ENCODE data around the gene NT5DC3.

The NT5DC3 gene

DNA sequence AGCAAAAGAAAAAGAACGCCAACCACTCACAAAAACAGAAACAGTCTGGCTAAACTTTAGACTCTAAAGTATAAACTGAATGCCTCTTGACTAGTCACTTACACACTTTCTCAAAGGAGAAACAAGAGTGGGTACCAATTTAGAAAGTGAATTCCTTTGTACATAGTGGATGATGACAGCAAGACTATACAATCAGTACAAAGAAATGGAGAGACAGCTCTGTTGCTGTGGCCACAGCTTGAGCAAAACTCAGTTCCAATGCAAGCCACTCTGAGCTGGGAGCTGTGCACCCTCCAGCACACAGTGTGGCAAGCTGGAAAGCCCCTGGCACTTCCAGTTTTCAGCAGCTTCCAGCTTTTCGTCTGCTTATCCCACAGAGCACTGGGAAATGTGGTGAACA, 21.7 kb downstream of the NT5DC3 start:
- no peak for ATAC-seq
- TF ChIP-seq, protein P1, sequence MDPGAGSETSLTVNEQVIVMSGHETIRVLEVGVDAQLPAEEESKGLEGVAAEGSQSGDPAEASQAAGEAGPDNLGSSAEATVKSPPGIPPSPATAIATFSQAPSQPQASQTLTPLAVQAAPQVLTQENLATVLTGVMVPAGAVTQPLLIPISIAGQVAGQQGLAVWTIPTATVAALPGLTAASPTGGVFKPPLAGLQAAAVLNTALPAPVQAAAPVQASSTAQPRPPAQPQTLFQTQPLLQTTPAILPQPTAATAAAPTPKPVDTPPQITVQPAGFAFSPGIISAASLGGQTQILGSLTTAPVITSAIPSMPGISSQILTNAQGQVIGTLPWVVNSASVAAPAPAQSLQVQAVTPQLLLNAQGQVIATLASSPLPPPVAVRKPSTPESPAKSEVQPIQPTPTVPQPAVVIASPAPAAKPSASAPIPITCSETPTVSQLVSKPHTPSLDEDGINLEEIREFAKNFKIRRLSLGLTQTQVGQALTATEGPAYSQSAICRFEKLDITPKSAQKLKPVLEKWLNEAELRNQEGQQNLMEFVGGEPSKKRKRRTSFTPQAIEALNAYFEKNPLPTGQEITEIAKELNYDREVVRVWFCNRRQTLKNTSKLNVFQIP (CRISPR knock-in tag; IDR thresholded peaks at IDR 0.05; ENCODE audit: borderline replicate concordance, low read depth), result no peak
- TF ChIP-seq CSRNP3 (CRISPR knock-in tag; IDR thresholded peaks at IDR 0.05) (no peak), ESRRG (CRISPR knock-in tag; IDR thresholded peaks at IDR 0.05) (no peak), BACH2 (CRISPR knock-in tag; IDR thresholded peaks at IDR 0.05; ENCODE audit: borderline replicate concordance) (no peak), ZC3H10 (CRISPR knock-in tag; IDR thresholded peaks at IDR 0.05) (no peak), TOX (CRISPR knock-in tag; IDR thresholded peaks at IDR 0.05; ENCODE audit: borderline replicate concordance) (no peak), GLIS3 (CRISPR knock-in tag; IDR thresholded peaks at IDR 0.05) (no peak), ZNF70 (CRISPR knock-in tag; IDR thresholded peaks at IDR 0.05) (no peak), CSDC2 (CRISPR knock-in tag; IDR thresholded peaks at IDR 0.05) (no peak), ISL1 (CRISPR knock-in tag; IDR thresholded peaks at IDR 0.05) (no peak), ZFP3 (CRISPR knock-in tag; IDR thresholded peaks at IDR 0.05) (no peak), OSR1 (CRISPR knock-in tag; IDR thresholded peaks at IDR 0.05) (no peak), PATZ1 (CRISPR knock-in tag; IDR thresholded peaks at IDR 0.05; ENCODE audit: borderline replicate concordance) (no peak), PPARA (CRISPR knock-in tag; IDR thresholded peaks at IDR 0.05; ENCODE audit: borderline replicate concordance) (no peak), ZFP30 (CRISPR knock-in tag; IDR thresholded peaks at IDR 0.05) (no peak), SNAI2 (CRISPR knock-in tag; IDR thresholded peaks at IDR 0.05) (no peak), ARNTL (CRISPR knock-in tag; IDR thresholded peaks at IDR 0.05; ENCODE audit: borderline replicate concordance, low read depth) (no peak)
- TF ChIP-seq, protein P2, sequence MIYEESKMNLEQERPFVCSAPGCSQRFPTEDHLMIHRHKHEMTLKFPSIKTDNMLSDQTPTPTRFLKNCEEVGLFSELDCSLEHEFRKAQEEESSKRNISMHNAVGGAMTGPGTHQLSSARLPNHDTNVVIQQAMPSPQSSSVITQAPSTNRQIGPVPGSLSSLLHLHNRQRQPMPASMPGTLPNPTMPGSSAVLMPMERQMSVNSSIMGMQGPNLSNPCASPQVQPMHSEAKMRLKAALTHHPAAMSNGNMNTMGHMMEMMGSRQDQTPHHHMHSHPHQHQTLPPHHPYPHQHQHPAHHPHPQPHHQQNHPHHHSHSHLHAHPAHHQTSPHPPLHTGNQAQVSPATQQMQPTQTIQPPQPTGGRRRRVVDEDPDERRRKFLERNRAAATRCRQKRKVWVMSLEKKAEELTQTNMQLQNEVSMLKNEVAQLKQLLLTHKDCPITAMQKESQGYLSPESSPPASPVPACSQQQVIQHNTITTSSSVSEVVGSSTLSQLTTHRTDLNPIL (CRISPR knock-in tag; IDR thresholded peaks at IDR 0.05; ENCODE audit: low read depth), result no peak
- TF ChIP-seq, protein P3, sequence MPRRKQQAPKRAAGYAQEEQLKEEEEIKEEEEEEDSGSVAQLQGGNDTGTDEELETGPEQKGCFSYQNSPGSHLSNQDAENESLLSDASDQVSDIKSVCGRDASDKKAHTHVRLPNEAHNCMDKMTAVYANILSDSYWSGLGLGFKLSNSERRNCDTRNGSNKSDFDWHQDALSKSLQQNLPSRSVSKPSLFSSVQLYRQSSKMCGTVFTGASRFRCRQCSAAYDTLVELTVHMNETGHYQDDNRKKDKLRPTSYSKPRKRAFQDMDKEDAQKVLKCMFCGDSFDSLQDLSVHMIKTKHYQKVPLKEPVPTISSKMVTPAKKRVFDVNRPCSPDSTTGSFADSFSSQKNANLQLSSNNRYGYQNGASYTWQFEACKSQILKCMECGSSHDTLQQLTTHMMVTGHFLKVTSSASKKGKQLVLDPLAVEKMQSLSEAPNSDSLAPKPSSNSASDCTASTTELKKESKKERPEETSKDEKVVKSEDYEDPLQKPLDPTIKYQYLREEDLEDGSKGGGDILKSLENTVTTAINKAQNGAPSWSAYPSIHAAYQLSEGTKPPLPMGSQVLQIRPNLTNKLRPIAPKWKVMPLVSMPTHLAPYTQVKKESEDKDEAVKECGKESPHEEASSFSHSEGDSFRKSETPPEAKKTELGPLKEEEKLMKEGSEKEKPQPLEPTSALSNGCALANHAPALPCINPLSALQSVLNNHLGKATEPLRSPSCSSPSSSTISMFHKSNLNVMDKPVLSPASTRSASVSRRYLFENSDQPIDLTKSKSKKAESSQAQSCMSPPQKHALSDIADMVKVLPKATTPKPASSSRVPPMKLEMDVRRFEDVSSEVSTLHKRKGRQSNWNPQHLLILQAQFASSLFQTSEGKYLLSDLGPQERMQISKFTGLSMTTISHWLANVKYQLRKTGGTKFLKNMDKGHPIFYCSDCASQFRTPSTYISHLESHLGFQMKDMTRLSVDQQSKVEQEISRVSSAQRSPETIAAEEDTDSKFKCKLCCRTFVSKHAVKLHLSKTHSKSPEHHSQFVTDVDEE (CRISPR knock-in tag; IDR thresholded peaks at IDR 0.05), result no peak

DNA sequence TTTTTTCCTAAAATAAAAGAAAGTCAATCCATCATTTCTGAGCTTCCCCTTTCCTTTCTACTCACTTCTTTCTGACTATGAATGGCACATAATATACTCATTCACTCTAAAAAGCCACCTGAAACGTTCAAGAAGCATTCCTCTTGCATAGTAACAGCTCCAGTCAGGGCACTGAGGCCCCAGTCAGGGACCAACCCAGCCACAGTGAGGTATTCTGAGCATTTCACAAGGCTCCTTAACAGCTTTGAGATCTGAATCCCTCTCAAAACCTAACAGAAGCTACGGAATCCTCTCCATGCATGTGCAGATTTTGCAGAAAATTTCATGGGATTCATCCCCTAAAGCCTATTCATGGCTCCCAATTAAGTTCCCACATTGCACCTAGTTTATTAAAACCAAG, 23.2 kb downstream of the NT5DC3 start:
- ATAC-seq, result no peak
- no peak for TF ChIP-seq ESRRG (CRISPR knock-in tag; IDR thresholded peaks at IDR 0.05)
- TF ChIP-seq ZNF8 (CRISPR knock-in tag; IDR thresholded peaks at IDR 0.05), result no peak
- TF ChIP-seq TOX (CRISPR knock-in tag; IDR thresholded peaks at IDR 0.05; ENCODE audit: borderline replicate concordance), result no peak
- TF ChIP-seq, protein P1 (CRISPR knock-in tag; IDR thresholded peaks at IDR 0.05; ENCODE audit: borderline replicate concordance, low read depth), result no peak
- no peak for TF ChIP-seq PPARA (CRISPR knock-in tag; IDR thresholded peaks at IDR 0.05; ENCODE audit: borderline replicate concordance)
- no peak for TF ChIP-seq GLIS3 (CRISPR knock-in tag; IDR thresholded peaks at IDR 0.05)
- no peak for TF ChIP-seq TCF4 (CRISPR knock-in tag; IDR thresholded peaks at IDR 0.05; ENCODE audit: borderline replicate concordance)
- no peak for TF ChIP-seq ZFP30 (CRISPR knock-in tag; IDR thresholded peaks at IDR 0.05)
- no peak for TF ChIP-seq ARNTL (CRISPR knock-in tag; IDR thresholded peaks at IDR 0.05; ENCODE audit: borderline replicate concordance, low read depth)
- no peak for TF ChIP-seq ZFP3 (CRISPR knock-in tag; IDR thresholded peaks at IDR 0.05)
- no peak for TF ChIP-seq ZNF565 (CRISPR knock-in tag; conservative IDR thresholded peaks at IDR 0.05; ENCODE audit: low read depth)
- no peak for TF ChIP-seq PATZ1 (CRISPR knock-in tag; IDR thresholded peaks at IDR 0.05; ENCODE audit: borderline replicate concordance)
- no peak for TF ChIP-seq ZC3H10 (CRISPR knock-in tag; IDR thresholded peaks at IDR 0.05)

Measured in SK-N-SH treated with all-trans-retinoic acid at 6 μM for 48 hours (cell line).